ENCODE data around the gene INTS6L. TPM values are rescaled to one million over a fixed set of nuclear protein-coding genes. Genes with fewer than 3 reads are reported as not detected.

INTS6L gene
- total and polyA plus RNA-seq, 2 of the 8 experiments (the other 6 are each of a cell fraction or from before 2014, with no cell fraction given), result 4.1 to 5.2 TPM

DNA sequence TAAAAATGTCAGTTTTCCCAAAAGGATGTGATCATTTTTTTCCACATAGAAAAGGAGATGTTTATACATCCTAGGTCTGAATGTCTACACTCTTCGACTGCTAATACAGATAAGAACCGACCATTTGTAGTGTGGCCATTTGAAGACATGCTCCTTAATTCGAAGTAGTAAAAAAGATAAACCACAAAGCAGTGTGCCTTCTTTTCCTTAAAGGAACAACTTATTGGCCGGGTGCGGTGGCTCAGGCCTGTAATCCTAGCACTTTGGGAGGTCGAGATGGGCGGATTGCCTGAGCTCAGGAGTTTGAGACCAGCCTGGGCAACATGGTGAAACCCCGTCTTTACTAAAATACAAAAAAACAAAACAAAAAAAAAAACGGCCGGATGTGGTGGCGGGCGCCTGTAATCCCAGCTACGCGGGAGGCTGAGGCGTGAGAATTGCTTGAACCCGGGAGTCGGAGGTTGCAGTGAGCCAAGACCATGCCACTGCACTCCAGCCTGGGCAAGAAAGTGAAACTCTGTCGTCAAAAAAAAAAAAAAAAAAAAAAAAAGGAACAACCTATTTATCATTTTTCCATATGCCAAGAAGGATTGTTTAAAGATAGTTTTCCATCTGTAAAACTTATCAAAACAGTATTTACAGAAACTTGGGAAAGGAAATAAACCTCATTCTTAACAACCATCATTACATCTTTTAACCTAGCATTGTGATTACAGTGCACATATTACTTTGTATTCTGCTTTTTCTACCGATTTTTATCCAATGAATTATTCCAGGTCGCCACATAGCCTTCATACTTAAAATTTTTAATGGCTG, 2.6 kb downstream of the INTS6L start (continued):
- TF ChIP-seq GABPA (IDR thresholded peaks at IDR 0.05; ENCODE audit: borderline replicate concordance, insufficient read depth, low read length) (no peak), TAF7 (optimal IDR thresholded peaks at IDR 0.05; ENCODE audit: borderline replicate concordance, low read depth, low read length) (no peak)
